GM04504 (cell line): Measurements from ENCODE around the gene BCAM.
"Not testable (repeated sequence)": the region's sequence is repeated elsewhere in the genome, so short reads cannot be mapped to it uniquely, and the experiment has no call there.

ENCODE experiments used
- DNase-seq: peaks from one replicate; pipeline ENCODE4 v3.0.0-alpha.2; 2012; ENCODE audit warnings: low read depth

Gene BCAM

DNA sequence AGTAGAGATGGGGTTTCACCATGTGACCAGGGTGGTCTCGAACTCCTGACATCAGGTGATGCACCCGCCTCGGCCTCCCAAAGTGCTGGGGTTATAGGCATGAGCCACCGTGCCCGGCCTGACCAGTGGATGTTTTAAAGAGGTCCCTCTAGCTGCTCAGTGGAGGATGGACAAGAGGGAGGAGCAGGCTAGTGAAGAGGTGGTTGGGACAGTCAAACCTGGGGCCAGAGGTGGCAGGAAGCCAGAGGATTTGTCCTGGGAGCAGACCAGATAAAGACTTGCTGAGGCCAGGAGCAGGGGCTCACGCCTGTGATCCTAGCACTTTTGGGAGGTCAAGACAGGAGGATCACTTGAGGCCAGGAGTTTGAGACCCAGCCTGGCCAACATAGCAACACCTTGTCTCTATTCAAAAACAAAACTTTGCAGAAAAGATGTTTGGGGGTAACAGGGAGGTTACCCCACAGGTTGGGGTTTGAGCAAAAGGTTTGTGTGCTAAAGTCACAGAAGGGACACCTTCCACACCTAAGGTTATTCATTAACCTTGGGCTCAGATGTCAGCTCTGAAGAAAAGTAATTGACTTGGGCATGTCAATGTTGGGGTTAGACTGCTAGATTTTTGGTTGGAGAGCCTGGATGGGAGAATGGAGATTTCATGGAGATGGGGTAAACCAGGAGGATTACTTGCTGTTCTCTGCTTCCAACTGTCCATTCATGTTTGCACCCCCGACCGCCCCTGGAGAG is 9.0 kb downstream of the BCAM start:
- DNase-seq, result no peak

DNA sequence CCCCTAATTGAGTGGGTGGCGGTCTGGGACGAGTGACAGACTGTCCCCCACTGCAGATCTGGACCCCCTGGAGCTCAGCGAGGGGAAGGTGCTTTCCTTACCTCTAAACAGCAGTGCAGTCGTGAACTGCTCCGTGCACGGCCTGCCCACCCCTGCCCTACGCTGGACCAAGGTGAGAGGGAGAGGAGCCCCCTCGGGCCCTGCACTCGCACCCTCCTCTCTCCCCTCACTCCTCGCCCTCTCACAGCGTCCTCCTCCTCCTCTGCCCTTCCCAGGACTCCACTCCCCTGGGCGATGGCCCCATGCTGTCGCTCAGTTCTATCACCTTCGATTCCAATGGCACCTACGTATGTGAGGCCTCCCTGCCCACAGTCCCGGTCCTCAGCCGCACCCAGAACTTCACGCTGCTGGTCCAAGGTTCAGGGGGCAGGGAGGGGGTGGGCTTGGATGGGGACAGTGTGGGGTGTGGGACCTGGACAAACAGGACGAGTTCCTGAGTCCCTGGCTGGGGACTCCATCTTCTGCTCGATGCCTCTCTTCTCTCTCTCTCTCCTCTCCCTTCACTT is 9.6 kb downstream of the BCAM start:
- DNase-seq, result no peak

DNA sequence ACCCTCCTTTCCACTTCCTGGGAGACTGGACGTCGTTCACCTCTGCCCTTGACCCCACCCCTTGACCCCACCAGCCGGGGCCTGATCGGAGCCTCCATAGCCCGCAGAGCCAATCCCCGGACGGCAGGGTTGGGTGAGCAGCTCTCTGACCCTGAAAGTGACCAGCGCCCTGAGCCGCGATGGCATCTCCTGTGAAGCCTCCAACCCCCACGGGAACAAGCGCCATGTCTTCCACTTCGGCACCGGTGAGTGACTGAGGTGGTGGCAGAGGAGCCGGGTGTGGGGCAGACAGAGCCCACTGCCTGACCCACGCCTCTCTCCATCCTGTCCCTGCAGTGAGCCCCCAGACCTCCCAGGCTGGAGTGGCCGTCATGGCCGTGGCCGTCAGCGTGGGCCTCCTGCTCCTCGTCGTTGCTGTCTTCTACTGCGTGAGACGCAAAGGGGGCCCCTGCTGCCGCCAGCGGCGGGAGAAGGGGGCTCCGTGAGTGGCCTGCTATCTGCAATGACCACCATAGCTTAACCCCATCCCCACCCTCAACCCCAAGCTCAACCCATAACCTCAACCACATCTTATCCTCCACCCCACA is 10.4 kb downstream of the BCAM start:
- no peak for DNase-seq

DNA sequence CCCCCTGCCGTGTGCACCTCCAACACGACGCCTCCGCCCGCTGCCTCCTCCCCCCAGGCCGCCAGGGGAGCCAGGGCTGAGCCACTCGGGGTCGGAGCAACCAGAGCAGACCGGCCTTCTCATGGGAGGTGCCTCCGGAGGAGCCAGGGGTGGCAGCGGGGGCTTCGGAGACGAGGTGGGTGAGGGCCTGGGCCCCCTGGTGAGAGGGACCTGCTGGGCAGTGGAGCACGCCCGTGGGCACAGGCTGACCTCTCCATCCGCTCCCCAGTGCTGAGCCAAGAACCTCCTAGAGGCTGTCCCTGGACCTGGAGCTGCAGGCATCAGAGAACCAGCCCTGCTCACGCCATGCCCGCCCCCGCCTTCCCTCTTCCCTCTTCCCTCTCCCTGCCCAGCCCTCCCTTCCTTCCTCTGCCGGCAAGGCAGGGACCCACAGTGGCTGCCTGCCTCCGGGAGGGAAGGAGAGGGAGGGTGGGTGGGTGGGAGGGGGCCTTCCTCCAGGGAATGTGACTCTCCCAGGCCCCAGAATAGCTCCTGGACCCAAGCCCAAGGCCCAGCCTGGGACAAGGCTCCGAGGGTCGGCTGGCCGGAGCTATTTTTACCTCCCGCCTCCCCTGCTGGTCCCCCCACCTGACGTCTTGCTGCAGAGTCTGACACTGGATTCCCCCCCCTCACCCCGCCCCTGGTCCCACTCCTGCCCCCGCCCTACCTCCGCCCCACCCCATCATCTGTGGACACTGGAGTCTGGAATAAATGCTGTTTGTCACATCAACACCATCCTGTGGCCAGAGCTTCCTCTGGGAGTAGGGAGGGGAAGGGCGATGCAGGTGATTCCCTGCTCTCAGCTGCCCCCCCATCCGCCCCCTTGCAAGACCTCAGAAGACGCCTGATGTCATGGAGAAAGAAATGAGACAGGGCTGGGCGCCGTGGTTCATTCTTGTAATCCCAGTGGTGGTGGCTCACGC is 12.0 kb downstream of the BCAM start:
- no peak for DNase-seq

DNA sequence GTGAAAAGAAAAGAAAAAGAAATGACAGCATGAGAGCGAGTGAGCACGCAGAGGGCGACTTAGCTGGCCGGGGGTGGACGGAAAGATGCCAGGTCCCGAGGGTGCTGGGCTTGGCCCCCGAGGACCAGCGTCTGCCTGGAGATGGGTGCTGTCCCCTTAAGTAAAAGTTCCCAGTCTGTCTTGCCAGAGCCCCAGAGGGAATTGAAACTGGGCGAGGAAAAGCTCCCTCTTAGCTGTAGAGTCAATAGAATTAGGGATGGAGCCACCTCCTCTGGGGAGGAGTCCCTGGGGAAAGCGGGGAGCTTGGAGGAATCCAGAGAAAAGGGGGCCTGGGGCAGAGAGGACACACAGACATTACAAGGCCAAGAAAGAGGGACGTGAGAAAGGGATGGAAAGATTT is 13.3 kb downstream of the BCAM start:
- DNase-seq, result no peak

DNA sequence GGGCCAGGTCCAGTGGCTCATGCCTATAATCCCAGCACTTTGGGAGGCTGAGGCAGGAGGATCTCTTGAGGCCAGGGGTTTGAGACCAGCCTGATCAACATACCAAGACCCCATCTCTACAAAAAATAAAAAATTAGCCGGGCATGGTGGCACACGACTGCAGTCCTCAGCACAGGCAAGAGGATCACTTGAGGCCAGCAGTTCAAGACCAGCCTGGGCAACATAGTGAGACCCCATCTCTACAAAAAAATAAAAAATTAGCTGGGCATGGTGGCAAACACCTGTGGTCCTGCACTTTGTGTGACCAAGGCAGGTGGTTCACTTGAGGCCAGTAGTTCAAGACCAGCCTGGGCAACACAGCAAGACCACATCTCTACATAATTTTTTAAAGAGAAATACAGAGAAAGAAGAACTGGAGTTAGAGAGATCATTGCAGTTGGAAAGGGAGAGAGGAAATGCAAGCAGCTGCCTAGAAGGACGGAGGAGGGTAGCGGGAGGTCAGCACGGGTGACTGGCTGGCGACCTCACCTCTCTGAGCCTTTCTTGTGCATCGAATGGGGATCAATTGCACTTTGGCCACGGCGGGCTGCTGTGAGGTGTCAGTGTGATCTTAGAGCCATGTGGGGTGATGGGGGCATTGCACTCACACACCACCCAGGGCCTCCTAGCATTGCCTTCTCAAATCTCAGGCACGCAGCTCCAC is 13.9 kb downstream of the BCAM start:
- DNase-seq, result no peak

DNA sequence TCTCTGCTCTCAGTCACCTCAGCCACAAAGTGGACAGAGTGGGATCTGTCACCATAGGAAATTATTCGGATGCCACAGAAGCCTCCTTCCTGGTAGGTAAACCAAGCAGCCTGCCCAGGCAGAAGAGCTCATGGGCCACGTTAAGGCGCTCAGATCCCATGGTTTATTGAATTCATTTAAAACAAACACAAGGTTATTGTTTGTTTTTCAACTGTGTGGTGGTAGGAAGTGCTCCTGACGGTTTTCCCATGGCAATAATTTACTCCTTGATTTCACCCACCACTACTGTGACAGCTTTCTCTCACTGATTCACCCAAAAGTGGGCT is 14.4 kb downstream of the BCAM start:
- no peak for DNase-seq

DNA sequence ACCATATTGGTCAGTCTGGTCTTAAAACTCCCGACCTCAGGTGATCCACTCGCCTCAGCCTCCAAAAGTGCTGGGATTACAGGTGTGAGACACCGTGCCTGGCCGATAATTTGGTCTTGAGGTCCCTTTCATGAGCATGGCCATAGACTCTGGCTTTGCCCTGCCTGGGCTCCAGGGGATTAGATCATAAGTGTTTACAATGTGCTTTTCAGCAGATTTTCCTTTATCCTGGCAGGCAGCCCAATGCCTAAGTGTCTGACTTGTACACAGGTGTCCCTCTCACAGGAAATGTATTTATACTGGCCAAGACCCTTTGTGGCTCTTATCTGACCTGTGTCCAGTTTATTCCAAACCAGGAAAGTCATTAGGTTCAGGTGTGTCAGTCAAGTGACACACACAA is 15.9 kb downstream of the BCAM start:
- DNase-seq, result no peak

DNA sequence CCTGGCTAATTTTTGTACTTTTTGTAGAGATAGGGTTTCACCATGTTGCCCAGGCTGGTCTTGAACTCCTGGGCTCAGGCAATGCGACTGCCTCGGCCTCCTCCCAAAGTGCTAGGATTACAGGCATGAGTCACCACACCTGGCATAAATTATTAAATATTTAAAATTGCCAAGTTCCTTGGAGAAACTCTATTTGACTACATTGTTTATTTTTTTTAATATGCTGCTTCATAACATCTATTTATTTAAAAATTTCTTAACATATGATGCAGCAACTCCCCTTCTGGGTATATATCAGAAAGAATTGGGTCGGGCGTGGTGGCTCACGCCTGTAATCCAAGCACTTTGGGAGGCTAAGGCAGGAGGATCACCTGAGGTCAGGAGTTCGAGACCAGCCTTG is 24.0 kb downstream of the BCAM start:
- DNase-seq, result not testable (repeated sequence)

DNA sequence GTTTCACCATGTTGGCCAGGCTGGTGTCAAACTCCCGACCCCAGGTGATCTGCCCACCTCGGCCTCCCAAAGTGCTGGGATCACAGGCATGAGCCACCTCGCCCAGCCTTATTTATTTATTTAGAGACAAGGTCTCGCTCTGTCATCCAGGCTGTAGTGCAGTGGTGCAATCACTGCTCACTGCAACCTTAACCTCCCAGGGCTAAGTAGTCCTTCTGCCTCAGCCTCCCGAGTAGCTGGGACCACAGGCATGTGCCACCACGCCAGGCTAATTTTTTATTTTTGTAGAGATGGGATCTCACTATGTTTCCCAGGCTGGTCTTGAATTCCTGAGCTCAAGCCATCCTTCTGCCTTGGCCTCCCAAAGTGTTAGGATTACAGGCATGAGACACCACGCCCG is 25.5 kb downstream of the BCAM start:
- DNase-seq, result not testable (repeated sequence)

DNA sequence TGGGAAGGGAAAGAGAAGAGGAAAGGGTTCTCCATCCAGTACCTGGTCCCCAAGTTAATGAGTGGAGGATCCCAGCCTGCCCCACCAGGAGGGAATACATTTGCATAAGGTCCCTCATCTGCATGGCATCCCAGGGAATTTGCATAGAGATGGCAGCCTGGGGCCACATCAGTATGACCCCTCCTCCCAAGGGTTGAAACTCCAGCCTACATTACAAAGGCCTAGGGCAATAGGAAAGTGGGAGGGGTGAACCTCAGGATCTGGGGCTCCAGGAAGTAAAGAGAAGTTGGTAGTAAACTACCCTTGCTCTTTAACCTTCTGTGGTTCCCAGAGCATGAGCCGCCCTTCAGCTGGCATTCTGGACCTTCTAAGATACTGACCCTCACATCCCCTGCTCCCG is 30.4 kb downstream of the BCAM start:
- DNase-seq, result no peak

DNA sequence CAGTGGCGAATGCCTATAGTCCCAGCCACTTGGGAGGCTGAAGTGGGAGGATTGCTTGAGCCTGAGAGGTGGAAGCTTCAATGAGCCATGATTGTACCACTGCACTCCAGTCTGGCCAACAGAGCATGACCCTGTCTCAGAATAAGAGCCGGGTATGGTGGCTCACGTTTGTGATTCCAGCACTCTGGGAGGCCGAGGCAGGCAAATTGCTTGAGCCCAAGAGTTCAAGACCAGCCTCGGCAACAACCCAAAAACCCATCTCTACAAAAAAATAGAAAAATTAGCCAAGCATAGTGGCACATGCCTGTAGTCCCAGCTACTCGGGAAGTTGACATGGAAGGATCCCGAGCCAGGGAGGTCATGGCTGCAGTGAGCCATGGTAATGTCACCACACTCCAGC is 31.9 kb downstream of the BCAM start:
- DNase-seq, result no peak

DNA sequence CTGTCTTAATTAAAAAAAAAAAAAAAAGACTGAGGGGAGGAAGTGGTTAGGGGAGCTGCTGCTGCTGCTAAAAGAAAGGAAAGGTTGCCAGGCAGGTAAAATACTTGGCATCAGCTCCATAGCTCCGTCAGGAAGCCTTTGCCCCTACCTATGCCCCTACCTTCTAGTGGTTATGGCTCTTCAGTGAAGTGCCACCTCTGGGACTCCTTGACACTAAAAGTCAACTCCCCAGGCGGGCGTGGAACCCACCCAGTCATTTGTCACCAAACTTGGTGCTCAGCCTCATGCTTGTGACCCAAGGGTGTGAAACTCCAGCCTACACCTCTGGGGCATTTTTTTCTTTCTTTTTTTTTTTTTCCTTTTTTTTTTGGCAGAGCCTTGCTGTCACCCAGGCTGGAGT is 32.3 kb downstream of the BCAM start:
- DNase-seq, result no peak

DNA sequence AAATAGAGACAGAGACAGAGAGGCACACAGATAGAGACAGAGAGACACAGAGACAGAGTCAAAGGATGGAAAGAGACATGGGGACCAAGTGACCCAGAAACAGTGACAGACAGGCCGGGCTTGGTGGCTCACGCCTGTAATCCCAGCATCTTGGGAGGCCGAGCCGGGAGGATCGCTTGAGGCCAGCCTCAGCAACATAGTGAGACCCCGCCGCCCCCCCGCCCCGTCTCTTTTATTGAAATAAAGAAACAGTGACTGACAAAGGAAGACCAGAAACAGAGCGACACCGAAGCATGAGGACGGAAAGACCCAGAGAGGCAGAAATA is 36.3 kb downstream of the BCAM start:
- no peak for DNase-seq

DNA sequence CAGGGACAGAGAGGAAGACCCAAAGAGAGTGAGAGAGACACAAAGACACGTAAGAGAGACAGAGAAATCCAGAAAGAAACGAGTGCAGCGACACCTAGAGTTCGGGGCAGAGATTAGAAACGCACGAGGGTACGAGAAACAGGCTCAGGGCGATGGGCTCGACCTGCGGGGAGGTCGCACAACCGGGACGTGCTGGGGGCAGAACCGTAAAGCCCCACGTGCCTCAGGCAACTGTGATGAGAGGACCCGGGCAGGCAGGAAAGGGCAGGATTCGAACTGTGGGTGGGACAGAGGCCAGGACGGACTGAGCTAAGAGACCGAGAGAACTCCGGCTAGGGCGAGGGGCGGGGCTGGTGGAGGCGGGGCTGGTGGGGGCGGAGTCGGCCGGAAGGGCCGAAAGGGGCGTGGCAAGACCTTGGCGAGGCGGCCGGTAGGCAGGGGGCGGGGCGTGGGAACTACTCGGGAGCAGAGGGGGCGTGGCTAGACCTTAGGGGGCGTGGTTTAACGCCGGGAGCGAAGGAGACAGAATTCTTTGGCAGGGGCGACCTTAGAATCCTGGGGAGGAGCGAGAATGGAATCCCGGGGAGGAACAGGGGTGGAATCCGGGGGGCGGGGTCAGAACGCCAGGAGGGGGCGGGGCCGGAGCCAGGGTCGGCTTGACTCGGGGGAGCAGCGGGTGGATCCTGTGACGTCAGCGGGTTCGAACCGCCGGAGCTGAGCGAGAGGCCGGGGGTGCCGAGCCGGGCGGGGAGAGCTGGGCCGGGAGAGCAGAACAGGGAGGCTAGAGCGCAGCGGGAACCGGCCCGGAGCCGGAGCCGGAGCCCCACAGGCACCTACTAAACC is 36.9 kb downstream of the BCAM start, which contains the start of gene NECTIN2:
Gene NECTIN2, plus strand, starts transcription at position 686 of the 843 bp plus-strand sequence. CDS start 229 bp downstream, outside the sequence.
- DNase-seq, result peak; percentile 98

DNA sequence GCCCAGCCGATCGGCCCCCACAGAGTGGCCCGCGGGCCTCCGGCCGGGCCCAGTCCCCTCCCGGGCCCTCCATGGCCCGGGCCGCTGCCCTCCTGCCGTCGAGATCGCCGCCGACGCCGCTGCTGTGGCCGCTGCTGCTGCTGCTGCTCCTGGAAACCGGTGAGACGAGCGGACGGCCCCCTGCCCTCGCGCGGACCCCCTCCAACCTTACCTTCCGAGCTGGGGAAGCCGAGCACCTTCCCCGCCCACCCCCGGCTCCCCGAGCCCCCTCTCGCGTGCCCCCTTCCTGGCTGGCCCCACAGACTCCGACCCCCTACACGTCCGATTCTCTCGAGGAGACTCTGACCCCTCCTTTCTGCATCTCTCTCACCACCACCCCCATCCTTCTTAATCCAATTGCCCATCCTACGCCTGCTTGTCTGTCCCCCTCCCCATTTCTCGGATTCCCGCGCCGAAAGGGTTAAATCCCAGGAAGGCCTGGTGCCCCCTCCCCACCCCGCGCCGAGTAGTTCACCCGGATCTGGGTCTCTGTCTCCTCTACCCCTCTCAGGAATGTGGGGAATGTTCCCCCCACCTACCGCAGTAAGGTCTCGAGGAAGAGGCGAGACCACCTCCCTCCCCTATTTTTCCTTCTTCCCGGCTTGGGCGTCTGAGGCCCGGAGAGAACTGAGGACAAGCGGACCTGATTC is 37.7 kb downstream of the BCAM start:
- DNase-seq, result no peak

DNA sequence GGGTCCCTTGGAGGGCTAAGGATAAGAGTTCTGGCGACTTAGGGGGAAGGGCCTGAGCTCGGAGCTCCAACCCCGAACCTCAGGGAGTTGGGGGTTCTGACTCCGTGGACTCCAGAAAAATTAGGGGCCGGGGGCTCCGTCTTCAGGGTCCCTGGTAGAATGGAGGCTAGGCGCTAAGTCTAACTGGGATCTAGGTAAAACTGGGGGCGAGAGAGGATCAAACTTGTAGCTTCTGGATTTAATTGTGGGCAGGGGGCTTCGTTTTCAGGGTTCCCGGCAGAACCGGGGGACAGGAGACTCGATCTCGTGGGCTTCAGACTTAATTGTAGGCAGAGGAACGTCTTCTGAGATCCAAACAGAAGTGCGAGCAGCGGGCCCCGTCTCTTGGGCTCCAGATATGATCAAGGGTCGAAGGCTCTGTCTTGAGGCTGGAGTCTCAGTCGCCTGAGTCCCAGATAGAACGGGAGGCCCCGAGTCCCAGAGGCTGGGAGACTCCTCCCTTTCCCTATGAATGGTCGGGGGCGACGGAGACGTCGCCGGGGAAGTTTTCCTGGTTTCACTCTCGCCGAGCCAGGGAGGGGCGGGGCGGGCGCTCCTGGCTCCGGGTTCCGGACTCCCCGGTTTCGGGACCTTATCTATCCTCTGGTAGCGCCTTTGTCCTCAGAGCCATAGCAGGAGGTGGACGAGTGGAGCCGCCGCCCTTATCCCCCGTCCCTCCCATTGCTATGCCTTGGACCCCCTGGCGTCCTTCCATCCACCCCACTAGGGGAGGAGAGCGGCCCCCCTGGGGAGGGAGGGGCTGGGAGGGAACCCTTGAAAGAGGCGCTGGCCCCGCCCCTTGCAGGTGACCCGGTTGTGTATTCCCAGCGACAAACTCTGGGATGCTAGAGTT is 38.5 kb downstream of the BCAM start:
- DNase-seq, result peak; percentile 42

DNA sequence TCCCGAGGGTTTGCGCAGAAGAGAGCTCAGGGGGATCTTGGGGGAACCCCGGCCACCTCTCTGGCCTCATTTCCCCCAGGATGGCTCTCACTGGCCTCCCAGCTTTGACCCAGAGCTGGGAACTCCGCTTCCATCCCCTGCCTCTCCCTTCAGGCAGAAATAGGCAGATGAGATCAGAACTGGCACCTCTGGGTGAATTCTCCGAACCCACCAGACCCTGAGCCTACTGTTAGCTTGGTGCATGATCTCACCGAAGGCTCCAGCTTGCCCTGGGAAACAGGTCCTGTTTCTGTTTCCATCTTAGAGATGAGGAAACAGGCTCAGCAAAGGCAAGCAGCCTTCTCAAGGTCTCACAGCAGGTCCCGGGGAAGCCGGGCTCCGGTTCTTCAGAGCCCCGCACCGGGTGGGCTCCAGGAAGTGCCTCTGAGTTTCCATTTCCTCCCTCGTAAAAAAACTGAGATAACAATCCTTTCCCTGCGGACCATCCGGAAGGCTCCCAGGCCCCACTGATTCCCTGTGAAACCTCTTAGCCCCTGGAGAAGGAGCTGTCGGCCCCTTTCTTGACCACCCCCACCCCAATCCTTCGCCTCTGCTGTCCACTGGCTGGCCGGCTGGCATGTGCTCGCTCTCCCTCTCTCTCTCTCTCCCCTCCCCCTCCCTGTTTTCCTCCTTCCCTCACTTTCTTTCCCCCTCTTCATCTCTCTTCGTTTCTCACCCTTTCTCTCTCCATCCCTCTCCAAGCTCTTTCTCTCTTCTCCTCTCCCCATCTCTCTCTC is 39.3 kb downstream of the BCAM start:
- no peak for DNase-seq
